Fibroblast of peridontal ligament (primary cell): ENCODE measurements around the gene TSPAN3.

Experiments used
- DNase-seq: peaks from one replicate; pipeline ENCODE4 v3.0.0-alpha.2; 2010; ENCODE audit errors: extremely low read depth

Gene TSPAN3

DNA sequence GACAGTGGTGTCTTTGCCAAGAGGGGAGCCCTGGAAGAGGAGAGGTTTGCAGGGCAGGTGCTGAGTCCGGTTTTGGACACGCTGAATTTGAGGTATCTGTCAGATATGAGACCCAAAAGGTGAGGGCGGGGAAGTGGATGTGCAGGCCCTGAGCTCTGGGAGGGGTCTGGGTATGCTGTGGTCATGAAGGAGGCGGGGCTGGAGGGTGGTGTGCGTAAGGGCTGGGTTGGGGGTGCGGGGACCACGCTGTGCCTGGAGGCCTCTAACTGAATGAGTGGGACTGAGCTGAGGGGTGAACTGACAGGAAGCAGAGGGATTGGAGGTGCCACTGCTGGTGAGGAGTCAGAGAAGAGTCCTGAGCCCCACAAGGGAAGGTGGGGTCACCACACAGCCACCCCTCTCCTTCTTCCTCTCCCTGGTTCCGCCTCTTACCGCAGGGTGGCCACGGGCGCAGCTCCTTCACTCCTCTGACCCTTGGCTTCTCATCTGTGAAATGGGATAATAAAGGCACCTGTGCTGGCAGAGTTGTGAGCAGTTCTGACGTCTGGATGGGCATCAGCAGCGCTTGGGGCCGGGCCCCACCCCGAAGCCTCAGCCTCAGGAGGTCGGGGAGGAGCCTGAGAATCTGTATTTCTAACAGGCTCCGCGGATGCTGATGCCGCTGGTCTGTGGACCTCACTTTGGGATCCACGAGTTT, 47.2 kb downstream of the TSPAN3 start:
- DNase-seq = no peak

GRCh38 chr15:77022646-77023575, 48.0 kb downstream of the TSPAN3 start:
- no peak for DNase-seq

GRCh38 chr15:77021803-77022381, 49.0 kb downstream of the TSPAN3 start:
- DNase-seq = peak; percentile 44

- no peak for DNase-seq
These were observed 49.8 kb downstream of the TSPAN3 start for GRCh38 chr15:77021088-77021481.

DNA sequence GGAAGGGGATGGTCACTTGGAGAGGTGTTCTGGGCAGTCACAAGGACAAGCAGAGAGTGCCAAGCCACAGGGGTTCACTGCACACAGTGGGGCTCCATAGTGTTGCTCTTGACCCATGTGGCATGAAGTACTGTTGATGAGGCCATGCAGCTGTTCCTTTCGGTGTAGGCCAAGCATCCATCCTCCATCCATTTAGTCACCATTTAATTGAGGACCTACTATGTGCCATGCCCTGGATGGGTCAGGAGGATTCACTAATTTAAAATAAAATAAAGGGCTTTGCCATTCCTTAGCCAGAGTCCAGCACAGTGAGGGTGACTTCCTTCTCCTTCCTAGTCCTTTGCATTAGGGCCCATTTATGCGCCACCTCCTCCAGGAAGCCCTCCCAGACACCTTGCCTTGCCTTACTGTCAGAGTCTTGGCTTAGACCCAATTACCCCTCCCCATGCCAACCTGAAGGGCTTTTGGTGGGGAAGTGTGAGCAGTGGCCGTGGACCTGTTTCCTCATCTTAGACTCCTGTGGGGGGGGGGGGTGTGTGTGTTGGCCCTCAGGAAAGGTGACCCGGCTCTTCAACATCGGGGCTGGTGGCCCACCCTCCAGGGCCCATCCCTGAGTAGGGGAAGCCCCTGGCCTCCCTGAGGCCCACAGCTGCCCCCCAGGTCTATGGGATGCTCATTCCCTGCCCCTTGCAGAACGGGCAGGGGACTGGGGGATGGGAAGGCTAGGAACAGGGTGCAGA, 50.4 kb downstream of the TSPAN3 start:
- DNase-seq = no peak

DNA sequence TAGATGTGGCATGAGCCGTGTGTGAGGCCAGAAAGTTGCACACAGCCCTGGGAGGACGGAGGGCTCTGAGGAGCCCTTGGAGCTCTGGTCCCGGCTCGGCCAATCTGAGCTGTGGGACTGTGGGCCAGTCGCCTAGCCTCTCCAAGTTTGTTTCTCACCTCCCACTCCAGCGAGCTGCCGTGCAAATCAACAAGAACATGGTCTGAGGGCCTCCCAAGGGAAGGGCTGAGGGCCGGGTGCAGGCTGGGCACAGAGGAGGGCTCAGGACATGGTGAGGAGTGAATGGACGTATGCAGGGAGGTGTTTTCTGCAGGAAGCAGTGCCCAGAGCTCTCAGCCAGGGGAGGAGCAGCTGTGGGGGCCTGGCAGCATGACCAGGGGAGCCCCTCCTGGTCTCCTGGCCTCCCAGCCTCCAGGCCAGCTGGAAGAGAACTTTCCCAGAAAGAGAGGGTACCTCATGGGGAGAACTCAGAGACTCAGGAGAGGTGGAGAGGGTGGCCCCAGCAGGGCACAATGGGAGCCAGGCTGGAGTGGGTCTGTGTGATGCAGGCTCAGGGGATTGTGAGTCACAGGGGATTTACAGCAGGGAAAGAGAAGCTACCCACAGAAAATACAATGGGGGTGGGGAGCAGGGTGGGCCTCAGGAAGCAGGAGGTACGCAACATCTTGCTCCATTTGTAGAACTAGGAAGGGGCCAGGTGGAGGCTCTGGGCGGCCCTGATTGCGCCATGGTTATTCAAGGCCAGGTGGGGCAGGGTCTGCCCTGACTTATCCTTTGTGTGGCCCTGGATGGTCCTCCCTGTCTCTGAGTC, 51.2 kb downstream of the TSPAN3 start:
- no peak for DNase-seq

DNA sequence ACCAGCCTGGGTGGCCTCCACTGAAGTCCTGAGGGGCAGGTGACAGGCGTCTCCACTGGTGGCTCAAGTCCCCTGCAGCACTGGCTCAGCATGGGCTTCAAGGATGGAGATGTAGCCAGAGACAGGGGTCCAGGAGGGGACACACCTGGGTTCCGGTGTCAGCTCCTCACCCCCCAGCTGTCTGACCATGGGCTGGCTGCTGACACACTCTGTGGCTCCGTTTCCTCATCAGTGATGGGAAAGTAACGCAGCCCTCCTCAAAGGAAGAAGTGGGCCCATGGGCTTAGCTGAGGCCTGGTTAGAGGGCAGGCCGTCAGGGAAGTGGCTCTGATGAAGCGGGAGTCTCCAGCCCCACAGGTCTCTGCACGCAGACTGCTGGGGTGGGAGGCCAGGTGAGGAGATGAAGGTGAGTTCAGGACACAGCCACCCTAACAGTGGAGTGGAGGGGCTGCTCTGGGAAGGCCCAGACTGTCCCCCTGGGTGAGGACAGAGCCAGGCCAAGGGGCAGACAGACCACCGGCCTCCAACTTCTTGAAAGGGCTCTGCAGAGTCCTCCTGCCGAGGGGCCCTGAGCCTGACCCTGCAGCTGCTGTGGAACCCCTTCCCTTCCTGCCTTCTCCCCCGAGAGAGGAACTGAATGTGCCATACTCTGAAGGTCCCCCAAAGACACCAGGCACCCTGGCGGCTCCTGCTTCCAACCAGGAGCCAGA, 52.0 kb downstream of the TSPAN3 start:
- DNase-seq = no peak

- DNase-seq = no peak
These were observed 52.9 kb downstream of the TSPAN3 start for GRCh38 chr15:77017761-77018720.

DNA sequence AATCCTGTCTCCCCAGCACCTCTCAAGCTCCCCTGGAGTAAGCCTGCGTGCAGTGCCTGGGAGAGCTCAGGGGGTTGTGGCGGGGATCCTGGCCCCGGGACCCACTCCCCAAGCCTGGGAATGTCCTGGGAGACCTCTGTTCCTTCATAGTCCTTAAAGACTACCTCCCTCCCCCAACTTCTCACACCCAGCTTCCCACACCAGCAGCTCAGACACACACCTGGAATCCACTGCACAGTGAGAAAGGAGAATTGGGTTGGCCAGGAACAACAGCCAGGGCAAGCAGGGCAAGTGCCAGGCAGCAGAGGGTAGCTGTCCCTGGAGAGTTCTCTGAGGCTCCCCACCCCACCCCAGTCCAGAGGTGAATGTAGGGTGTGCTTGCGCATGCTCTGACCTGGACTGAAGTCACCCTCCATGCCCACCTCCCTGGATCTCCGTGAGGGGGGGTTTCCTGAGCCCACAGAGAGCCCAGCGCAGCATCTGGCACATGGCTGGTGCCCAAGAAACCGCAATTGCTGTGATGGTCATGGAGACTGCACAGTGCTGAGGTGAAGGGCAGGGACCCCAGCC, 53.7 kb downstream of the TSPAN3 start:
- no peak for DNase-seq

DNA sequence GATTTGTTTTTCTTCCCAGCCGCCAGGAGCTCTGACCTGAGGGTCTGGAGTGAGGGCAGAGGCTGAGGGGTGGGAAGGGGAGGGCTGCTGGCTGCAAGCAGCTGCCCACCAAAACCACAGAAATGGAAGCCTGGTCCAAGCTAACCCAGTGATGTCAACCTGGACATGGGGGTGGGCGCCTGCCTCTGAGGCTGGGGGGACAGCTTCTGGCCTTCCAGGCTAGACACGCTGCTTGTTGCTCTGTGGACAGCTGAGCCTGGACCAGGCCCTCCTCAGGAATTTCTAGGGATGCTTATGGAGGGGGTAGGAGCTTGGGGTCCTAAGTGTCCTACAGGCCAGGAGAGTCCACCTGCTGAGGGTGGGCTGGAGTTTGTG, 54.6 kb downstream of the TSPAN3 start:
- DNase-seq = no peak

DNA sequence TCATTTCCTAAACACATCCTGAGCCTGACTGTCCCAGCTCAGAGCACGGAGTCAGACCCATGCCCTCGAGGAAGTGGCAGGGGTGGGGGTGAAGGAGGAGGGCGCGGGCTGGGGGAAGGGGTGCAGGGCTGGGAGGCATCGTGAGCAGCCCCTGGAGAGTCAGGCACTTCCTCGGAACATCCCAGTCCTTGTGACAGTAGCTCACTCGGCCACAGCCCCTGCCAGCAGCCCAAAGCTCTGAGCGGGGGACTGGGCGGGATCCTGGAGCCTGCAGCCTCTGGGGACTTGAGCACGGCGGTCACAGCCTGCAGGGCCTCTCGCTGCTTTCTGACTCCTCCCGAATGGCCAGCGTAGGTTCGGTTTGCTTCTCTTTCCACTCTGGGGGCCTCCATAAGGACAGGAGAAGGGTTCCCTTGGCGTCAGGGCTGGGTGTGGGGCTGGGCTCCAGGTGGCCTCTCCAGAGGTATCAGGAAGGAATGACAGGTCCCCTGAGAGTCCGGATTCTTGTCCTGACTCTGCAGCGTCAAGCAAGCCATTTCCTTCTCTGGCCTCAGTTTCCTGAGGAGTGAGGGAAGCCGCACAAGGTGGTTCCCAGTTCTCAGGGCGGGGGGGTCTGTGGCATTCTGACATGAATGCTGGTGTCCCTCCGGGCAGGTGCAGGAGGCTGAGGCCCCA, 55.1 kb downstream of the TSPAN3 start:
- no peak for DNase-seq

GRCh38 chr15:77014132-77015081, 56.5 kb downstream of the TSPAN3 start:
- no peak for DNase-seq

DNA sequence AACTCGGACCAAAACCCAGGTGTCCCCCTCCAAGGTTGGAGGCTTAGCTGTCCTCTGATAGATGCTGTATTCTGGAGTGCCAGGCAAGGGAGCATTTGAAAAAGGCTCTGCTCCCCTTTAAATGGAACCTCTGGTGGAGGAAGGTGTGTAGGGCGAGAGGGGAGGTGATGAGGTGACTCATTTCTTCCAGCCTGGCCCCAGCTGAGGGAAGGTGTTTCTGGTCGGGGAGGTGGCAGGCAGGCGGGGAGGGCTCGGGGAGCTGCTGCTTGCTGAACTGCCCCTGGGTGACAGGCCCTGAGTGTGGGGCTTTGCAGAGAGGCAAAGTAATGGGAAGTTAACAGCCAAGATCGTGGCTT, 57.2 kb downstream of the TSPAN3 start:
- no peak for DNase-seq

DNA sequence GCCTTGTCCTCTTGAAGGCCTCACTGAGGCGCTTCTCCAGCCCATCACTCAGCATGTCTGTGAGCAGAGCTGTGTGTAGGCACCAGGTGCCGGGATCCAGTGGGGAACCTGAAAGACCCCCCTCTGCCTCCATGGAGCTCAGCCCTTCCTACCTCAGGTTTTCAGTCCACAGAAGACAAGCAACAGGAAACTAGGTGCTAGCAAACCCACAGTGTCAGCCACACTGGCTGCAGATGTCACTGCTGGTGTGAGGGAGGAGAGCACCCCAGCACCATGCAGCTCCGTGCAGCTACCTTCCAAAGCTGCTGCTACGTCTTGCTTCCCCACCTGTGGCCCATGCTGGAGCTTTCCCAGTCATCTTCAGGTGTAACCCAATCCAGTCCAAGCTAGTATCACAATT, 58.0 kb downstream of the TSPAN3 start:
- no peak for DNase-seq

DNA sequence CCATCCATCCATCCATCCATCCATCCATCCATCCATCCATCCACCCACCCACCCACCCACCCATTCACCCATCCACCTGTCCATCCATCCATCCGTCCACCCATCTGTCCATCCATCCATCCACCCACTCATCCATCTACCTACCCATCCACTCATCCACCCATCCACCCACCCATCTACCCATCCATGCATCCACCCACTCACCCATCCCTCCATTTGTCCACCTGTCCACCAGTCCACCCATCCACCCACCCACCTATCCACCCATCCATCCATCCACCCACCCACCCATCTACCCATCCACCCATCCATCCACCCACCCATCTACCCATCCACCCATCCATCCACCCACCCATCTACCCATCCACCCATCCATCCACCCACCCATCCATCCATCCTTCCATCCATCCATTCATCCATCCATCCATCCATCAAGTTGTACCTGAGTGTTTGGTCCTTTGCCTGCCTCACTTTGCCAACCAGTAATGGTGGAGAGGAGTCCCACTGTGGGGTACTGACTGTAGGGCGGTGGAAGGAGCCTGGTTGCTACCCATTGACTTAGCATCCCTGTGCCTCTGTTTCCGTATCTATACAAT, 58.7 kb downstream of the TSPAN3 start:
- DNase-seq = no peak

GRCh38 chr15:77010857-77011256, 60.1 kb downstream of the TSPAN3 start:
- no peak for DNase-seq

GRCh38 chr15:77010312-77010686, 60.6 kb downstream of the TSPAN3 start:
- DNase-seq = no peak
